ENCODE measurements around the gene LY9.

LY9 gene

GRCh38 chr1:160801836-160802580 is 6.0 kb downstream of the LY9 start:
- DNase-seq, result no peak

DNA sequence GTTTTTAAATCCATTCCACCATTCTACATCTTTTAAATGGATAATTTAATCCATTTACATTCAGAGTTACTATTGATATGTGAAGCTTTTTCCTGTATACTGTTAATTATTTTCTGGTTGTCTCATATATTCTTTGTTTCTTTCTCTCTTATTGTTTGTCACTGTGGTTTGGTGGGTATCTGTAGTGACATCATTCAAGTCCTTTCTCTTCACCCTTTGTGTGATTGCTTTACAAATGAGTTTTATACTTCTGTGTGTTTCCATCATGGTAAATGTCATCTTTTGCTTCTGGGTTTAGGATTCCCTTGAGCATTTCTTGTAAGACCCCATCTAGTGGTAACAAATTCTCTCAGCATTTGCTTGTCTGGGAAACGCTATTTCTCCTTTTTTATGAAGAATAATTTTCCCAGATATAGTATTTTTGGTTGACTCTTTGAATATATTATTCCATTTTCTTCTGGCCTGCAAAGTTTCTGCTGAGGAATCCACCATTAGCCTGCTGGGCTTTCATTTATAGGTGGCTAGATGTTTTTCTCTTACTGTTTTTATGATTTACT is 10.2 kb downstream of the LY9 start:
- no peak for DNase-seq

GRCh38 chr1:160806784-160807183 is 10.8 kb downstream of the LY9 start:
- DNase-seq, result no peak

DNA sequence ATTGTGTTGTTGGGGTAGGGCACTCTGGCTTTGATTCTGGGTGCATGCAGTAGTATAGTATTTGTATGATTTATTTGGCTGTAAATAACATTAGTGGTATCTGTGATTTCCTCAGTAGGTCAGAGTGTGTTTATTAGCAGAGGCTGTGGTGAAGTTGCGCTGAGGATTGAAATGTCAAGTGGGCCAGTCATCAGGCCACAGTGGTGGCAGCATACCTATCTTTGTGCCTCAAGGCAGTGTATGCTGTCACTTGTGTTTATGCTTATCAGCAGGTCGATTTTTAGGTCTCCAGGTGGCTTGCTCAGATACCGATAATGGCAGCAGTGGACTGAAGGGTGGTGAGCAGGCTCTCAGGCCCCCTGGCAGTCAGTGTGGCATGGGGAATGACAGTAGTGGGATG is 11.3 kb downstream of the LY9 start:
- DNase-seq, result no peak

GRCh38 chr1:160807738-160808137 is 11.8 kb downstream of the LY9 start:
- no peak for DNase-seq

GRCh38 chr1:160808289-160808688 is 12.3 kb downstream of the LY9 start:
- DNase-seq, result no peak

GRCh38 chr1:160810486-160810885 is 14.5 kb downstream of the LY9 start:
- DNase-seq, result no peak

GRCh38 chr1:160811147-160811546 is 15.2 kb downstream of the LY9 start:
- DNase-seq, result no peak

DNA sequence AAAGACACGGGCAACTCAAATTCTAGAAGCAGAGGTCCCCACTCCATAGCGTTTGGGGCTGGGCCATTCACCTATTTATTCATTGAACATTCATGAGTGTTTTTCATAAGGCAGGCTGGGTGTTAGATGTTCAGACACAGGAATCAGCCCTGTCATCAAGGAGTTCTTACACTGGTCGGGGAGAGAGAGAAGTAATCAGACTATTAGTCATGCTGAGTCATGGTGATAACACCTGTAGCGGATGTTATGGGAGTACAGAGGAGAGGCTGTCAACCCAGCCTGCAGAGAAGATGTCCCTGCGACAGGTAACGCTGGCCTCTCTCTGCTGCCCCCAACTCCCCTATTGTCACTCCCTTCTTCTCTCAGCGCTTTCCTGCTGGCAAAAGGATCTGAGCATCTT is 17.2 kb downstream of the LY9 start:
- no peak for DNase-seq

- no peak for DNase-seq
These were observed 18.3 kb downstream of the LY9 start for GRCh38 chr1:160814316-160814715.

GRCh38 chr1:160814856-160815255 is 18.9 kb downstream of the LY9 start:
- no peak for DNase-seq

DNA sequence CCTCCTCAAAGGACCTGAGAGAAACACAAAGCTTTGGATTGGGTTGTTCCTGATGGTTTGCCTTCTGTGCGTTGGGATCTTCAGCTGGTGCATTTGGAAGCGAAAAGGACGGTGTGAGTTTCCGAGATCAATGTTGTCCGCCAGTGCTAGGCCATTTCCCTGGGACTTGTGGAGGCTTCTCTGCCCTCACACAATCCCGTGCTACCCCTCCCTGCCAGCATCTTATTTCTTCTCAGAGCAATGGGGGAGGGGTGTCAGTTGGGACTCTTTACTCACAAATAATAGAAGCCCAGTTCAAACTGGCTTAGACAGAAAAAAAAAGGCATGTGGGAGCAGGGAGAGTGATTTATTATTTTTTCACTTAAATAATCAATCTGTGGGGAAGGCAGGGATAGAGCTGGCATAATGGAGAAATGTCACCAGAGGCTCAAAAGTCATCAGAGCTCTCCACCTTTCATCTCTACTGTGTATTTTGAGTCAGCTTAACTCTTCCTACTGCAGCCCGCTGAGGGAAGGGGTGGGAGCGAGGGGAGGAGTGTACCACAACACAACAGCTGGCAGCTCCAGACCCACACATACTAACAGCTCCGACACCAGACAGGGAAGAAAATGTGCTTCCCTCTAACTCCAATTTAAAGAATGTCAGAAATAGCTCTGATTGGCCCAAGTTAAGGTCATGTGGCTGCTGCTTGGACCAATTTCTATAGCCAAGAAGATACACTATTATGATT is 22.4 kb downstream of the LY9 start:
- DNase-seq, result no peak

- no peak for DNase-seq
These were observed 23.2 kb downstream of the LY9 start for GRCh38 chr1:160819186-160819585.

DNA sequence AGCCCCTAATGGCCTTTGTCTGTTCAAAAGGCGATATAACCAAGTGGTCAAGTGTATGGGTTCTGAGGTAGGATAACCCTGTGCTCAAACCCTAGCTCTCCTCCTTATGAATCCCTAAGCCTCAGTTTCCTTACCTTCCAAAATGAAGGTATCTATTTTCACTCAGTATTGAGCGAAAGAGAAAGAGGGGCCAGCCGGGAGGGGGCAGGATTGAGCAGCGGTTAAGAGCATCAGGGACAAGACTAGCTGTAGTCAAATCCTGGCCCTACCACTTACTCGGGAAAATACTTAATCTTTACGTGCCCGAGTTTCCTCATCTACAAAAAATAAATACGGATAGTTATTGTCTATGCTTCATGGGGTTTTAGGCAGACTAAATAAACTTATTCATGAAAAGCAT is 25.7 kb downstream of the LY9 start:
- no peak for DNase-seq

- no peak for DNase-seq
These were observed 27.3 kb downstream of the LY9 start for GRCh38 chr1:160823296-160823695.

DNA sequence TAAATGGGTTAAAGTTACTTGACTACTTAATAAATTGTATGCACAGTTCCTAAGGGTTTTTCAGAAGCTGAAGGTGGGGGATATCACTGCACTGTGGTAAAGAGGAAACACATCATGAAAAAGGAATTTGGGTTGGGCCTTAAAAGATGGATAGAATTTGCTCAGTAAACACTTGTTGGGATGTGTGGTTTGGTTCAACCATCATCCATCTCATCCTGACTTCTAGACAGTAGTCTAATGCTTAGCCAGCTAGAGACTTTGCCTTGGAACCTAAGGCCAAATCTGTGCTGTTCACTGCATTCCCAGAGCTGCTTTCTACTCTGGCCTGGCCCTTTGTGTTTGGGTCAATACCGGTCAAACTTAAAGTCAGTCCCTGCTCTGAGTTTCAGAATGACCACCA is 30.6 kb downstream of the LY9 start:
- DNase-seq, result no peak

DNA sequence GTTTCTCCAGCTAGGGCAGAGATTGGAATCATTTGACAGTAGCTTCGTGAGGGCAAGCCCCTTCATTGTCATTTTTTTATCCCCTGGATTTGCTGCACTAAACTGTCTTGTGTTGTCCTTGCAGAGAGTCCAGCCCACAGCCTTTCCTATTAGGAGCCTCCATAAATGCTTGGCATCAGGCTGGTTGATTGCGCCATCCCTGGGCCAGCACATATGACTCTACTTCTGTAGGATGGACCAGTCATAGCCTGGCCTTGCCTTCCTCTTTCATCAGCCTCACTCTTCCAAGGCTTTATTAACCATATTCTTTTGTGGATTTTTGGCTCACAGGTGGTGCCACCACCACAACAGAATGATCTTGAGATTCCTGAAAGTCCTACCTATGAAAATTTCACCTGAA is 31.4 kb downstream of the LY9 start:
- DNase-seq, result no peak

GRCh38 chr1:160829766-160830165 is 33.8 kb downstream of the LY9 start:
- no peak for DNase-seq

DNA sequence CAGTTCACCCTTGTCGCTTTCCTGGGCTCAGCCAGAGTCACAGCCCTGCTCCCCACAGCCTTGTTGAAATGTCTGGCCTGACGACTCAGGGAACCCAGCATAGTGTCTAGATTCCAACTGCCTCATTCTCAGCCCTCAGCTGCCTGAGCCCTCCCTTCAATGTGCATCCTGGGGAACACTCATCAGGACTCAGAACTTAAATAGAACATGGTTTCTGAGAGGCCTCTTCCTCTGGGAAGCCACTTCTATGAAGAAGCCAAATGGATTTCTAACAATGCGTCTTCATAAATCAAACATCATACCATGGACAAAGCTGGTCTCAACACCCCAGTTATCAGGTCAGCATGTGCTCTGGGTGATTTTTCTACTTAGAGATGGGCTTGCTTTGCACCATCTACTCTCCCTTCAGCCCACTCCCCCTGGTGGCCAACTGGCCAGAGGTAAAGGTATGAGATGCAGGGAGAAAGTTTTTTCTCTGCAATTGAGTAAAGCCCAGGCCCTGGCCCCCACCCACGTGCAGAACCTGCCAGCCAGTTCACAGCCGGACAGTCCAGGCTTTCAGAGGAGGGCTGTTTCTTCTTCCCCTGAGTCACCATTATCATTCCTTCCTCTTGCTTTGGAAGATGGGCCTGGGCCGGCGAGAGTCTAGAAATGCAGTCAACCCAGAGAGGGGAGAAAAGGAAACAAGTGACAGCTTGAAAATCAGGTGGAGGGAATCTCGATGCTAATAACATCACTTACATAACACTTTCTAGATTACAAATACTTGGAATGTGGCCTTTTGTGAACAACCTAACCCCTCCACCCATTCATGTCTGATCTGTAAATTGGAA is 34.6 kb downstream of the LY9 start:
- peak; percentile 17 to 36 for DNase-seq

DNA sequence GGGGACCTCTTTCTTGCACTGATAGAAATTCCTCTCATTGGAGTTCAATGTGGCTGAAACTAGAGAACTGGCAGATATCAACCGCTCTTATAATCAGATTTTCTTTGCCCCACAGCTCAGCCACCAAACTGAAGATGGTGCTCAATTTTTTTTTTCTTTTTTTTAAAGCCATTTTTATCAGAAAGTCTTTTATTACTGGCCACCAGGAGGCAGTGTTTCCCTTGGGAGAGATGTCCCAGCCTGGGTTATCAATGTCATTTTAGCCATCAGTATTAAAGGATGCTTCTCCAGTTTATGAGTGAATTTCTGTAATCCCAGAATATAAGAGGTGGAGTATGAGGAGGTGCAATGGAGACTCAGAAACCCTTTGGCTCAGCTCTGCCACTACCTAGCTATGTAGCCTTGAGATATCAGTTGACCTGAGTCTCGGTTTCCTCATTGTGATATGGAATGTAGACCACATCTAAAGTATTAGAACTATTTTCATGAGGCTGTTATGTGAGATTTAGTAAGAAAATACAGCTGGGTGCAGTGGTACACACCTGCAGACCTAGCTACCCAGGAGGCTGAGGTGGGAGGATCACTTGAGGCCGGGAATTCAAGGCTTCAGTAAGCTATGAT is 39.1 kb downstream of the LY9 start:
- DNase-seq, result peak; percentile 53 to 56

DNA sequence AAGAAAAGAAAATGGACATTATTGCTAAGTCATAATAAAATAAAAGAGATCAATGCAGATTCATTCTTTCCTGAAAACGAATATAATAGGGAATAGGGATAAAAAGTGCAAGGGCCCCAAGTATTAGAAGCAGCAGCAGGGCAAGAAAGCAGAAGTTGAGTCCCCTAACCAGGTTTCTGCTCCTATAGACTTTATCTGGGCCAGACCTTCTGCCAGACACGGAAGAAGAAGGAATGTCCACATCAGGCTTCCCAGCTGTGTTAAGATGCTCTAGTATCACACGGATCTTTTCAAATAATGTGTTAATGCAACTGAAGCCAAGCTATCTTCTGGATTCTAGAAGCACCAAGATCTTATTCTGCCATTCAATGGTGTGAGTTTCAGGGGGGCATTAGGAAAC is 39.8 kb downstream of the LY9 start:
- no peak for DNase-seq

DNA sequence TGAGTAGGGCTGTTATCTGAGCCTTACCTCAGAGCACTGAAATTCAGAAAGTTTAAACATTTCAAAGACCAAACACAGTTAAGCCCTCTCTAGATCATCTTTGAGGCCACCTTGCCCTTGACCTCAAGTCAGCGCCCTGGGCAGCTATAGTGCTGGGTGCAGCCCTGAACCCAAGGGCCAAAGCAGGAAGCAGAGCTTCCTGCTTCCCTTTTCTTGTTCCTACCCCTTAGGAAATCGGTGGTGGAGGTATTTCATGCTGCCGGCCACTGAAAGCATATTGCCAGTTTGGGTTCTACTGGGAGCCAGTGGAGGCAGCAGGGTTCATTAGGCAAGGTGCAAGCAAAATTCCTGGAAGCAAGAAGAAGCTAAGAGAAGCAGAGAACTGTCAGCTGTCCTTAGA is 40.6 kb downstream of the LY9 start:
- no peak for DNase-seq

DNA sequence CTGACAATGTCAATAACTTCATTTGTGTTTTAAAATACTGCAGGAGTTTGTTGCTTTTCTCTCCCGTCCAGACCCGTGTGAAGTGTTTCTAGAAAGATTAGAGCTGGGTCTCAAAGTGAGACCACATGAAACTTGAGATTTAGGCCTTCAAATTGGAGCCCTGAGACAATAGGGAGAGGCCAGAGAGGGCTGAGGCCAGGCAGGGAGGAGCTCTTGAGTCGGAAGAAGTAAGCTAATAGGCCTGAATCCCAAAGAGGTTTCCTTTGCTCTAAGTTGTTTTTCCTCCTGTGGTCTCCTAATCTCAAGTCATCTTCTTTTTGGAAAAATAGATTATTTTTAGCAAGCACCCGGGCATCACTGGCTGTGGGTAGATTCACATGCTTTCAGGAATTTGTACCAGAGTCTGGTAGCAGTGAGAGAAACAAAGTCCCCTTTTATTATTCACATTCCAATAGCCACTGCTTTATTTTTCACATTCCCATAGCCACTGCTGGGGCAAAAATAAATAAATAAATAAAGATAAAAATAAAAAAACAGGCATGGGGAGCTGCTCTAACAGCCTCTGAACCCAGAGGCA is 41.1 kb downstream of the LY9 start:
- DNase-seq, result no peak
